ENCODE measurements around the gene NFE2L3.

- TF ChIP-seq, protein P1, sequence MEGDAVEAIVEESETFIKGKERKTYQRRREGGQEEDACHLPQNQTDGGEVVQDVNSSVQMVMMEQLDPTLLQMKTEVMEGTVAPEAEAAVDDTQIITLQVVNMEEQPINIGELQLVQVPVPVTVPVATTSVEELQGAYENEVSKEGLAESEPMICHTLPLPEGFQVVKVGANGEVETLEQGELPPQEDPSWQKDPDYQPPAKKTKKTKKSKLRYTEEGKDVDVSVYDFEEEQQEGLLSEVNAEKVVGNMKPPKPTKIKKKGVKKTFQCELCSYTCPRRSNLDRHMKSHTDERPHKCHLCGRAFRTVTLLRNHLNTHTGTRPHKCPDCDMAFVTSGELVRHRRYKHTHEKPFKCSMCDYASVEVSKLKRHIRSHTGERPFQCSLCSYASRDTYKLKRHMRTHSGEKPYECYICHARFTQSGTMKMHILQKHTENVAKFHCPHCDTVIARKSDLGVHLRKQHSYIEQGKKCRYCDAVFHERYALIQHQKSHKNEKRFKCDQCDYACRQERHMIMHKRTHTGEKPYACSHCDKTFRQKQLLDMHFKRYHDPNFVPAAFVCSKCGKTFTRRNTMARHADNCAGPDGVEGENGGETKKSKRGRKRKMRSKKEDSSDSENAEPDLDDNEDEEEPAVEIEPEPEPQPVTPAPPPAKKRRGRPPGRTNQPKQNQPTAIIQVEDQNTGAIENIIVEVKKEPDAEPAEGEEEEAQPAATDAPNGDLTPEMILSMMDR (IDR thresholded peaks at IDR 0.05; ENCODE audit: extremely low read depth in 1 of 2, insufficient read depth in 1 of 2, low read depth in 1 of 2, low read length in 2 of 2), result no peak
- TF ChIP-seq POLR2A (IDR thresholded peaks at IDR 0.05; ENCODE audit: low read depth, low read length) (no peak), POLR2AphosphoS5 (IDR thresholded peaks at IDR 0.05; ENCODE audit: insufficient read depth, low read depth, low read length) (no peak), EZH2 (IDR thresholded peaks at IDR 0.05; ENCODE audit: borderline replicate concordance, low read depth, low read length, severe bottlenecking) (no peak), MYC (IDR thresholded peaks at IDR 0.05; ENCODE audit: low read depth, low read length) (no peak), GATA2 (IDR thresholded peaks at IDR 0.05; ENCODE audit: insufficient read depth, insufficient read length, low read depth, low read length) (no peak), FOS (IDR thresholded peaks at IDR 0.05; ENCODE audit: borderline replicate concordance, insufficient read depth, low read length) (no peak)
- TF ChIP-seq, protein P2, sequence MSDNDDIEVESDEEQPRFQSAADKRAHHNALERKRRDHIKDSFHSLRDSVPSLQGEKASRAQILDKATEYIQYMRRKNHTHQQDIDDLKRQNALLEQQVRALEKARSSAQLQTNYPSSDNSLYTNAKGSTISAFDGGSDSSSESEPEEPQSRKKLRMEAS (IDR thresholded peaks at IDR 0.05; ENCODE audit: insufficient read depth, insufficient read length), result no peak
Measured at GRCh38 chr7:26143298-26144048, 8.5 kb upstream of the NFE2L3 start.

All from endothelial cell of umbilical vein (primary cell).